Measurements from ENCODE around the gene RHBDF2. TPM values are rescaled to one million over a fixed set of nuclear protein-coding genes. Genes with fewer than 3 reads are reported as not detected.
A peak's percentile ranks its signal among the peaks of the same experiment; 100 is the strongest.

Gene RHBDF2
- total RNA-seq, 1 experiment from 2014 or later = 52.3 TPM

DNA sequence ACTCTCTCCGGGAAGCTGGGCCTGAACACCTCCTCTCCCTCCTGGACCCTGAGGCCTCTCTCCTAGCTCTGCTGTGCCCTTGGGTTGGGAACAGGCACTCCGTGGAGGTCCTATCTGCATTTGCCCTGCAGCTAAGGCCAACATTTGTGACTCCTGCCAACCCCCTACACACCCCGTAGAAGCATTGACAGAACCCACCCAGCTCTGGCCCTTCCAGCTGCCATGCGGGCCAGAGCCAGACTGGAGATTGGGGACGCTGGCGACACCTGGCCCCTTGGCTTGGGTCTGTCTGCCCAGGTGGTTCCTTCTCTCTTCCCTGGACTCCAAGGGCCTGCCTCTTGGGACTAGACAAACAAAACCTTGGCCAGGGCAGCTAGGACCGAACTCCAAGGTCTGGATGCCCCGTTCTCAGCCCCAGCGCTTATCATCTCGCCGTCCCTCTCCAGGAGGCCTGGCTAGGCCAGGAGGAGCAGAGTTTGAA, 644 bp upstream of the RHBDF2 start:
- peak overlapping the region; percentile 83 for H3K4me2 ChIP-seq (ENCODE audit: low read length)
- peaks cover 41% of the 10 kb centered on the region for H3K79me2 ChIP-seq (ENCODE audit: low read length)
- no peak overlapping the region for H3K27ac ChIP-seq (ENCODE audit: low read length)
- TF ChIP-seq EZH2 (IDR thresholded peaks at IDR 0.05; ENCODE audit: low read length, unreplicated experiment) (no peak), EZH2phosphoT487 (IDR thresholded peaks at IDR 0.05; ENCODE audit: borderline replicate concordance, low read length) (no peak)
- TF ChIP-seq, protein P1, sequence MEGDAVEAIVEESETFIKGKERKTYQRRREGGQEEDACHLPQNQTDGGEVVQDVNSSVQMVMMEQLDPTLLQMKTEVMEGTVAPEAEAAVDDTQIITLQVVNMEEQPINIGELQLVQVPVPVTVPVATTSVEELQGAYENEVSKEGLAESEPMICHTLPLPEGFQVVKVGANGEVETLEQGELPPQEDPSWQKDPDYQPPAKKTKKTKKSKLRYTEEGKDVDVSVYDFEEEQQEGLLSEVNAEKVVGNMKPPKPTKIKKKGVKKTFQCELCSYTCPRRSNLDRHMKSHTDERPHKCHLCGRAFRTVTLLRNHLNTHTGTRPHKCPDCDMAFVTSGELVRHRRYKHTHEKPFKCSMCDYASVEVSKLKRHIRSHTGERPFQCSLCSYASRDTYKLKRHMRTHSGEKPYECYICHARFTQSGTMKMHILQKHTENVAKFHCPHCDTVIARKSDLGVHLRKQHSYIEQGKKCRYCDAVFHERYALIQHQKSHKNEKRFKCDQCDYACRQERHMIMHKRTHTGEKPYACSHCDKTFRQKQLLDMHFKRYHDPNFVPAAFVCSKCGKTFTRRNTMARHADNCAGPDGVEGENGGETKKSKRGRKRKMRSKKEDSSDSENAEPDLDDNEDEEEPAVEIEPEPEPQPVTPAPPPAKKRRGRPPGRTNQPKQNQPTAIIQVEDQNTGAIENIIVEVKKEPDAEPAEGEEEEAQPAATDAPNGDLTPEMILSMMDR (conservative IDR thresholded peaks at IDR 0.05; ENCODE audit: low read depth, low read length) = no peak
- no peaks in the 10 kb centered on the region for H3K9me3 ChIP-seq (ENCODE audit: low read length)
- H4K20me1 ChIP-seq (ENCODE audit: low read length) = peaks cover 7% of the 10 kb centered on the region; the same call in 1 of the 2 replicates
- no peak for DNase-seq
- ChIA-PET POLR2A (ENCODE audit: unreplicated experiment) (no interaction called here), CTCF (interaction anchor here (1.0 kb wide), 1 partner anchor 44 kb away, joined by 5 read pairs; no protein-coding TSS in a partner anchor)
- no peak for ATAC-seq
- H3K4me1 ChIP-seq (ENCODE audit: insufficient read depth, low read length) = peaks cover 36% of the 10 kb centered on the region
- intact Hi-C loops (cut with micrococcal nuclease) = loop anchor here (1.0 kb wide), 1 partner anchor 36 kb away; no protein-coding TSS in a partner anchor
- no peaks in the 10 kb centered on the region for H3F3A ChIP-seq (ENCODE audit: low read length, unreplicated experiment)
- H3K9me2 ChIP-seq (replicated peaks; ENCODE audit: low read length) = no peaks in the 10 kb centered on the region
- BruUV-seq (replicated peaks) = TSS peak; percentile 58
- H2AFZ ChIP-seq (ENCODE audit: low read length) = peak overlapping the region; percentile 83
- H3K36me3 ChIP-seq (ENCODE audit: low read depth, low read length) = no peaks in the 10 kb centered on the region
- peak overlapping the region; percentile 98 for H3K4me3 ChIP-seq (ENCODE audit: low read length)
- no peaks in the 10 kb centered on the region for H3K27me3 ChIP-seq (ENCODE audit: low read length)
- H3K9ac ChIP-seq (ENCODE audit: low read length) = peak overlapping the region; percentile 96; the same call in 1 of the 2 replicates

DNA sequence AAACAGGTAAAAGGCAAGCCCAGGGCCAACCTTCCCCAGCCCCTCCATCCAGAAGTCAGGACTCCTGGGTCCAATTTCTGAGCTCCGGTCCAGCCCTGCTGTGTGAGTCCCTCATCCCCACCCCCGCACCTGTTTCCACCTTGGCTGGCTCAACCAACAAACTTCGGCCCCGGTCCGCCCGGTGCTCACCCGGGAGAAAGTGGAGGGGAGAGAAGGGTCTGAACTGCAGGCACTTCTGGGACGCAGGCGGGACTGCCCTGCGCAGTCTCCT, 541 bp downstream of the RHBDF2 start:
- Histone ChIP-seq H3K9me3 (ENCODE audit: low read length) (no peaks in the 10 kb centered on the region), H4K20me1 (ENCODE audit: low read length) (peaks cover 7% of the 10 kb centered on the region; the same call in 1 of the 2 replicates), H3K9me2 (replicated peaks; ENCODE audit: low read length) (no peaks in the 10 kb centered on the region), H3K4me1 (ENCODE audit: insufficient read depth, low read length) (peaks cover 33% of the 10 kb centered on the region), H3K4me3 (ENCODE audit: low read length) (peak overlapping the region; percentile 98), H3K27me3 (ENCODE audit: low read length) (no peaks in the 10 kb centered on the region), H3K9ac (ENCODE audit: low read length) (peak overlapping the region; percentile 96), H3K4me2 (ENCODE audit: low read length) (peak overlapping the region; percentile 83), H3K27ac (ENCODE audit: low read length) (peak overlapping the region; percentile 49), H3K79me2 (ENCODE audit: low read length) (peaks cover 51% of the 10 kb centered on the region), H2AFZ (ENCODE audit: low read length) (peak overlapping the region; percentile 83), H3K36me3 (ENCODE audit: low read depth, low read length) (no peaks in the 10 kb centered on the region), H3F3A (ENCODE audit: low read length, unreplicated experiment) (no peaks in the 10 kb centered on the region)
- intact Hi-C loops (cut with micrococcal nuclease) = loop anchor here (1.0 kb wide), 1 partner anchor 34 kb away; no protein-coding TSS in a partner anchor
- BruUV-seq (replicated peaks) = no TSS peak
- CTCF ChIA-PET = no interaction called here
- POLR2A ChIA-PET (ENCODE audit: unreplicated experiment) = interaction anchor here (0.5 kb wide), 1 partner anchor 295 kb away, joined by 4 read pairs; no protein-coding TSS in a partner anchor
- no peak for TF ChIP-seq EZH2 (IDR thresholded peaks at IDR 0.05; ENCODE audit: low read length, unreplicated experiment)
- TF ChIP-seq EZH2phosphoT487 (IDR thresholded peaks at IDR 0.05; ENCODE audit: borderline replicate concordance, low read length) = no peak
- TF ChIP-seq, protein P1 (conservative IDR thresholded peaks at IDR 0.05; ENCODE audit: low read depth, low read length) = no peak
- ATAC-seq (peak; percentile 16), DNase-seq (no peak)

DNA sequence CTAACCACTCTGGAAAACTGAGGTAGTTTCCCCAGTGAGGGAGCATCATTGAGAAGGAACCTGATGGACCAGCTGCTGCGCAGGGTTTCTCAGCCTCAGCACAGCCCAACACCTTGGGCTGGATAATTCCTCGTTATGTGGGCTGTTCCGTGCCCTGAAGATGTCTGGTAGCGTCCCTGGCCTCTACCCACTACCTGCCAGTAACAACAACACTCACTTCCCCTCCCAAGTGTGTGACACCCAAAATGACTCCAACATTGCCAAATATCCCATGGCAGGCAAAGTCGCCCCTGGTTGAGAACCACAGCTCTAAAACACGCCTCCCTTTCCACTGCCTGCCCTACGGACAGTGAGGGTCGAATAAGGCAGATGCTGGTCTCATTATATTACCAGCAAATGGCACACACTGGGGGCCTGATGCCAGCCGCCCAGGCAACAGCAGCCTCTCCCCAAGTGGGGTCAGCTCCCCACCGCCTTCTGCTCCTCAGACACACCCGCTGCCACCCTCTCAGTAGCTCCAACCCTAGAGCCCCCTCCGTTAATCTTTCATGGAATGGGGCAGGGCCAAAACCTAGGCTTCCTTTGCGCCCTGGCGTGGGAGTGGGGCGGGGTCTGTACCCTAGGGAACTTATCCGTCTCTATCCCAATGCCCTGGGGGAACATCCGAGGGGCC, 1.0 kb downstream of the RHBDF2 start:
- Histone ChIP-seq H3K4me1 (ENCODE audit: insufficient read depth, low read length) (peaks cover 33% of the 10 kb centered on the region), H3K27ac (ENCODE audit: low read length) (peak overlapping the region; percentile 49), H3K4me2 (ENCODE audit: low read length) (peak overlapping the region; percentile 83), H4K20me1 (ENCODE audit: low read length) (peaks cover 7% of the 10 kb centered on the region; the same call in 1 of the 2 replicates), H3K79me2 (ENCODE audit: low read length) (peaks cover 51% of the 10 kb centered on the region), H3K4me3 (ENCODE audit: low read length) (peak overlapping the region; percentile 98), H3K36me3 (ENCODE audit: low read depth, low read length) (no peaks in the 10 kb centered on the region), H3K9ac (ENCODE audit: low read length) (peak overlapping the region; percentile 96), H3K9me3 (ENCODE audit: low read length) (no peaks in the 10 kb centered on the region), H3F3A (ENCODE audit: low read length, unreplicated experiment) (no peaks in the 10 kb centered on the region), H2AFZ (ENCODE audit: low read length) (peak overlapping the region; percentile 83; the same call in 1 of the 2 replicates), H3K9me2 (replicated peaks; ENCODE audit: low read length) (no peaks in the 10 kb centered on the region), H3K27me3 (ENCODE audit: low read length) (no peaks in the 10 kb centered on the region)
- intact Hi-C loops (cut with micrococcal nuclease) = no loop called here
- DNase-seq (peak; percentile 55), ATAC-seq (peak; percentile 3; the same call in 1 of the 2 replicates)
- TF ChIP-seq, protein P1 (conservative IDR thresholded peaks at IDR 0.05; ENCODE audit: low read depth, low read length) = no peak
- no peak for TF ChIP-seq EZH2phosphoT487 (IDR thresholded peaks at IDR 0.05; ENCODE audit: borderline replicate concordance, low read length)
- no peak for TF ChIP-seq EZH2 (IDR thresholded peaks at IDR 0.05; ENCODE audit: low read length, unreplicated experiment)
- ChIA-PET CTCF (no interaction called here), POLR2A (ENCODE audit: unreplicated experiment) (interaction anchor here (0.5 kb wide), 1 partner anchor 209 kb away, joined by 9 read pairs; no protein-coding TSS in a partner anchor)
- TSS peak; percentile 35 for BruUV-seq (replicated peaks)
